Stimulated activated CD4-positive, alpha-beta T cell treated with anti-CD3 and anti-CD28 coated beads, Interleukin-2, amount 100 ng/mL, for 48 hours (primary cell): ENCODE data around the gene AJM1.
"Not testable (repeated sequence)": the region's sequence is repeated elsewhere in the genome, so short reads cannot be mapped to it uniquely, and the experiment has no call there.

Experiments used
- DNase-seq, 2 donors: peaks; one replicate each; pipeline ENCODE4 v3.0.0-alpha.2; 2020

AJM1 gene

GRCh38 chr9:136831720-136832104, 10.6 kb upstream of the AJM1 start:
- DNase-seq: no peak

GRCh38 chr9:136832581-136832980, 9.7 kb upstream of the AJM1 start:
- DNase-seq: no peak

- not testable (repeated sequence) for DNase-seq
Observed at GRCh38 chr9:136833381-136834048, 8.8 kb upstream of the AJM1 start.

GRCh38 chr9:136835162-136835931, 6.9 kb upstream of the AJM1 start:
- no peak for DNase-seq

GRCh38 chr9:136835932-136836904, 6.1 kb upstream of the AJM1 start:
- DNase-seq: no peak

GRCh38 chr9:136837146-136837855, 5.0 kb upstream of the AJM1 start:
- no peak for DNase-seq

- not testable (repeated sequence) for DNase-seq
Observed at GRCh38 chr9:136837856-136838277, 4.4 kb upstream of the AJM1 start.

GRCh38 chr9:136838314-136839228, 3.7 kb upstream of the AJM1 start:
- no peak for DNase-seq

GRCh38 chr9:136839229-136840139, 2.8 kb upstream of the AJM1 start:
- DNase-seq: no peak

GRCh38 chr9:136840140-136840876, 2.0 kb upstream of the AJM1 start:
- DNase-seq: no peak

GRCh38 chr9:136840877-136841645, 1.2 kb upstream of the AJM1 start:
- DNase-seq: no peak

- not testable (repeated sequence) for DNase-seq
Observed at GRCh38 chr9:136841646-136842379, 465 bp upstream of the AJM1 start.

- not testable (repeated sequence) for DNase-seq
Observed at GRCh38 chr9:136843159-136843800, 1.0 kb downstream of the AJM1 start.

- peak; percentile 64 to 67 for DNase-seq
Observed at GRCh38 chr9:136843801-136844740, 1.8 kb downstream of the AJM1 start.

GRCh38 chr9:136844761-136845464, 2.6 kb downstream of the AJM1 start:
- DNase-seq: no peak
